CD4-positive, alpha-beta T cell treated with Interleukin-10 for 1 hour (primary cell): Measurements from ENCODE around the gene ATL1.
"Not testable (repeated sequence)": the region's sequence is repeated elsewhere in the genome, so short reads cannot be mapped to it uniquely, and the experiment has no call there.

Experiments used
- DNase-seq: peaks from one replicate; pipeline ENCODE4 v3.0.0-alpha.2; 2020

The ATL1 gene

GRCh38 chr14:50664579-50664978 is 104.6 kb downstream of the ATL1 start:
- not testable (repeated sequence) for DNase-seq

GRCh38 chr14:50665300-50665699 is 105.4 kb downstream of the ATL1 start:
- DNase-seq = not testable (repeated sequence)

- DNase-seq = peak; percentile 37
Observed at GRCh38 chr14:50666772-50667683, 107.1 kb downstream of the ATL1 start.

GRCh38 chr14:50667684-50667995 is 107.7 kb downstream of the ATL1 start:
- peak; percentile 42 for DNase-seq

- DNase-seq = peak; percentile 55
Observed at GRCh38 chr14:50667996-50668825, 108.3 kb downstream of the ATL1 start, which contains the start of gene SAV1. SAV1 (minus strand) TSS chr14:50668306; CDS start chr14:50667967, 339 bp downstream.

- DNase-seq = no peak
Observed at GRCh38 chr14:50668826-50669143, 108.8 kb downstream of the ATL1 start.

- no peak for DNase-seq
Observed at GRCh38 chr14:50669441-50669986, 109.6 kb downstream of the ATL1 start.

DNA sequence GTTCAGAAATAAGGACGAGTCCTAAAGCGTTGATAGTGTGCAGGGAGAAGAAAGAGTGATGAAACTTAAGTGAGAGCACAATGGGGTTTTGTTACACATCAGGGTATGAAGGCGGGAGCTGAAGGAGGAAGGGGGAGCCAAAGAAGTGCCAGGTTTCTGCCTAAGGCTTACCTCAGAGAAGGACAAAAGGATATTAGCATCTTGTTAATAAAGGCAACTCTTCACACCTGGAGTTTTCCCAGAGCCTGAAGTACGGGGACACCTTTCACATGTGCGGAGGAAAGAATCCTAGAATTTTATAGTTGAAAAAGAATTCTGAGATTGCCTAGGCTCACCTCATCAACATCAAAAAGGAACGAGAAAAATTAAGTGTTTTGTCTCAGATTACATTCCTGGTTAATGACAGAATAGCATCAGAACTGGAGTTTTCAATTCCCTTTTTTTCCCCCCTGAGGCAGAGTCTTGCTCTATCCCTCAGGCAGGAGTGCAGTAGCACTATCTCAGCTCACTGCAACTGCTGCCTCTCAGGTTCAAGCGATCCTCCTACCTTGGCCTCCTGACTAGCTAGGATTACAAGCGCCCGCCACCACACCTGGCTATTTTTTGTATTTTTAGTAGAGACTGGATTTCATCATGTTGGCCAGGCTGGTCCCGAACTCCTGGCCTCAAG is 110.4 kb downstream of the ATL1 start:
- DNase-seq = no peak

GRCh38 chr14:50670866-50671256 is 110.9 kb downstream of the ATL1 start:
- no peak for DNase-seq

GRCh38 chr14:50675597-50675996 is 115.7 kb downstream of the ATL1 start:
- no peak for DNase-seq

GRCh38 chr14:50676814-50677516 is 117.0 kb downstream of the ATL1 start:
- no peak for DNase-seq

GRCh38 chr14:50677527-50678063 is 117.7 kb downstream of the ATL1 start:
- no peak for DNase-seq

- DNase-seq = no peak
Observed at GRCh38 chr14:50678163-50678562, 118.2 kb downstream of the ATL1 start.

GRCh38 chr14:50679674-50680073 is 119.7 kb downstream of the ATL1 start:
- DNase-seq = no peak
